HepG2 (cell line): ENCODE measurements around the gene APEX1. TPM values are rescaled to one million over a fixed set of nuclear protein-coding genes. Genes with fewer than 3 reads are reported as not detected.

Experiments
- DRAP1 ChIP-seq: IDR thresholded peaks from 2 replicates; pipeline ENCODE4 v1.6.1; 2016; ENCODE audit warnings: missing genetic modification reagents, missing compliant biosample characterization
- ELF4 ChIP-seq: sonication (generic); formaldehyde crosslinking; IDR thresholded peaks from 2 replicates; pipeline ENCODE4 v1.5.0; 2020; ENCODE audit warnings: missing genetic modification reagents, mild to moderate bottlenecking, moderate library complexity, borderline replicate concordance
- GTF2F1 ChIP-seq: fragments of 150-350 bp; IDR thresholded peaks from 2 replicates; pipeline ENCODE4 v1.6.1; 2014; ENCODE audit warnings: low read length
- HDAC6 ChIP-seq: fragments of 200-600 bp; sonication (generic); IDR thresholded peaks from 2 replicates; pipeline ENCODE4 v1.7.0; 2017; ENCODE audit warnings: mild to moderate bottlenecking, antibody characterized with exemption, low read length, low read depth
- IRF2 ChIP-seq: IDR thresholded peaks from 2 replicates; pipeline ENCODE4 v1.6.1; 2018; ENCODE audit warnings: missing genetic modification reagents, missing compliant biosample characterization
- KAT2B ChIP-seq: fragments of 150-350 bp; IDR thresholded peaks from 2 replicates; pipeline ENCODE4 v1.6.1; 2014; ENCODE audit warnings: low read depth, low read length, borderline replicate concordance
- KDM6A ChIP-seq: IDR thresholded peaks from 2 replicates; pipeline ENCODE4 v1.6.1; 2016; ENCODE audit warnings: low read depth
- MXD3 ChIP-seq: IDR thresholded peaks from 2 replicates; pipeline ENCODE4 v1.6.1; 2016; ENCODE audit warnings: mild to moderate bottlenecking, missing biosample characterization, missing genetic modification reagents
- NCOA1 ChIP-seq: sonication (generic); formaldehyde crosslinking; IDR thresholded peaks from 2 replicates; pipeline ENCODE4 v1.9.0; 2021; ENCODE audit warnings: missing genetic modification reagents
- NFE2 ChIP-seq: sonication (generic); formaldehyde crosslinking; IDR thresholded peaks from 2 replicates; pipeline ENCODE4 v1.4.0; 2020; ENCODE audit warnings: missing genetic modification reagents
- PBX2 ChIP-seq: IDR thresholded peaks from 2 replicates; pipeline ENCODE4 v1.6.1; 2016; ENCODE audit warnings: control low read depth
- REPIN1 ChIP-seq: sonication (generic); formaldehyde crosslinking; IDR thresholded peaks from 2 replicates; pipeline ENCODE4 v1.8.0; 2022; ENCODE audit warnings: missing genetic modification reagents, low read depth, mild to moderate bottlenecking, borderline replicate concordance
- SNAI1 ChIP-seq: sonication (generic); formaldehyde crosslinking; IDR thresholded peaks from 2 replicates; pipeline ENCODE4 v1.5.0; 2020; ENCODE audit warnings: mild to moderate bottlenecking, missing genetic modification reagents, borderline replicate concordance
- TGIF2 ChIP-seq: IDR thresholded peaks from 2 replicates; pipeline ENCODE4 v1.6.1; 2016; ENCODE audit warnings: control low read depth, missing compliant biosample characterization
- ZFP90 ChIP-seq: sonication (generic); formaldehyde crosslinking; IDR thresholded peaks from 2 replicates; pipeline ENCODE4 v1.8.0; 2022; ENCODE audit warnings: missing genetic modification reagents, mild to moderate bottlenecking, inconsistent platforms, borderline replicate concordance
- ZMYM4 ChIP-seq: sonication (generic); formaldehyde crosslinking; IDR thresholded peaks from 2 replicates; pipeline ENCODE4 v1.8.1; 2023; ENCODE audit warnings: mild to moderate bottlenecking, missing genetic modification reagents
- ZNF552 ChIP-seq: sonication (generic); formaldehyde crosslinking; IDR thresholded peaks from 2 replicates; pipeline ENCODE4 v1.9.0; 2022; ENCODE audit warnings: missing genetic modification reagents, mild to moderate bottlenecking, borderline replicate concordance
- ZNF619 ChIP-seq: sonication (generic); formaldehyde crosslinking; IDR thresholded peaks from 2 replicates; pipeline ENCODE4 v1.4.0; 2020; ENCODE audit warnings: mild to moderate bottlenecking, missing genetic modification reagents
- ZNF687 ChIP-seq: sonication (generic); formaldehyde crosslinking; IDR thresholded peaks from 2 replicates; pipeline ENCODE4 v1.5.1; 2020; ENCODE audit warnings: mild to moderate bottlenecking, missing genetic modification reagents, moderate library complexity
- ZNF703 ChIP-seq: sonication (generic); formaldehyde crosslinking; IDR thresholded peaks from 2 replicates; pipeline ENCODE4 v1.5.1; 2020; ENCODE audit warnings: missing genetic modification reagents, mild to moderate bottlenecking, moderate library complexity, borderline replicate concordance
- ZNF710 ChIP-seq: sonication (generic); formaldehyde crosslinking; IDR thresholded peaks from 2 replicates; pipeline ENCODE4 v1.5.0; 2020; ENCODE audit warnings: mild to moderate bottlenecking, missing genetic modification reagents, borderline replicate concordance
- ZNF761 ChIP-seq: sonication (generic); formaldehyde crosslinking; conservative IDR thresholded peaks from 2 replicates; pipeline ENCODE4 v1.4.0; 2020; ENCODE audit warnings: mild to moderate bottlenecking, missing genetic modification reagents
- polyA plus RNA-seq, 8 experiments: library from polyadenylated mRNA; depleted of rRNA in 3 of 8; stranded (reverse) in 7 of 8; unstranded in 1 of 8; fragments of >200 nt; fragmentation: Illumina TruSeq in 4 of 8; extraction: Trizol in 4 of 8; gene quantifications; 2 replicates each; pipeline versions ENCODE4 v1.2.1 to v1.2.3, GENCODE V29; 2011 to 2016; ENCODE audit warnings: low read depth in 4 of 8, missing spikeins in 1 of 8, mixed read lengths in 1 of 8; ENCODE audit not compliant: insufficient read depth in 1 of 8
- total RNA-seq, 5 experiments: library from RNA; depleted of rRNA; stranded (reverse); fragments of >200 nt; fragmentation: Illumina TruSeq; extraction: Trizol; gene quantifications; 2 replicates each; pipeline ENCODE4 v1.2.3, GENCODE V29; 2016; ENCODE audit warnings: low read depth in 1 of 5

The APEX1 gene
- total and polyA plus RNA-seq, 2 of the 13 experiments (the other 11 are each of a cell fraction or from before 2014, with no cell fraction given) = 171 to 405 TPM

GRCh38 chr14:20412876-20413743, 41.9 kb upstream of the APEX1 start, which contains the start of gene TEP1 (continued):
- TF ChIP-seq PBX2 (CRISPR knock-in tag) (no peak), NFE2 (no peak), ZMYM4 (peak; percentile 68), KDM6A (CRISPR knock-in tag) (no peak), REPIN1 (peak; percentile 70; the same call in 1 of the 2 replicates), ZNF619 (CRISPR knock-in tag) (no peak), ZNF552 (no peak), IRF2 (CRISPR knock-in tag) (peak; percentile 43; the same call in 1 of the 2 replicates), ZNF710 (CRISPR knock-in tag) (peak; percentile 90), TGIF2 (CRISPR knock-in tag) (no peak), MXD3 (CRISPR knock-in tag) (peak; percentile 85), ZFP90 (CRISPR knock-in tag) (0 out of 2 replicates have a peak, but pooled peaks have one; percentile 84), SNAI1 (CRISPR knock-in tag) (no peak), ZNF761 (CRISPR knock-in tag) (peak; percentile 93), ZNF687 (CRISPR knock-in tag) (peak; percentile 91), GTF2F1 (no peak), KAT2B (no peak), HDAC6 (no peak), ZNF703 (no peak), NCOA1 (CRISPR knock-in tag) (0 out of 2 replicates have a peak, but pooled peaks have one; percentile 29), DRAP1 (CRISPR knock-in tag) (peak; percentile 64; the same call in 1 of the 2 replicates), ELF4 (CRISPR knock-in tag) (peak; percentile 33; the same call in 1 of the 2 replicates)
